ENCODE data around the gene TBC1D4.

TBC1D4 gene

GRCh38 chr13:75391432-75392100 is 90.4 kb downstream of the TBC1D4 start:
- DNase-seq (ENCODE audit: low read depth in 2 of 2), result no peak

- DNase-seq (ENCODE audit: low read depth in 2 of 2), result no peak
Measured at GRCh38 chr13:75390229-75390628, 91.7 kb downstream of the TBC1D4 start.

GRCh38 chr13:75385708-75386083 is 96.3 kb downstream of the TBC1D4 start:
- no peak for DNase-seq (ENCODE audit: low read depth in 2 of 2)

GRCh38 chr13:75384879-75385707 is 96.9 kb downstream of the TBC1D4 start:
- no peak for DNase-seq (ENCODE audit: low read depth in 2 of 2)

- no peak for DNase-seq (ENCODE audit: low read depth in 2 of 2)
Measured at GRCh38 chr13:75383064-75383715, 98.8 kb downstream of the TBC1D4 start.

- no peak for DNase-seq (ENCODE audit: low read depth in 2 of 2)
Measured at GRCh38 chr13:75378301-75378700, 103.7 kb downstream of the TBC1D4 start.

- DNase-seq (ENCODE audit: low read depth in 2 of 2), result no peak
Measured at GRCh38 chr13:75376792-75377402, 105.1 kb downstream of the TBC1D4 start.

- DNase-seq (ENCODE audit: low read depth in 2 of 2), result no peak
Measured at GRCh38 chr13:75375329-75375728, 106.6 kb downstream of the TBC1D4 start.

GRCh38 chr13:75373988-75374387 is 108.0 kb downstream of the TBC1D4 start:
- no peak for DNase-seq (ENCODE audit: low read depth in 2 of 2)

GRCh38 chr13:75372923-75373841 is 108.8 kb downstream of the TBC1D4 start:
- no peak for DNase-seq (ENCODE audit: low read depth in 2 of 2)

GRCh38 chr13:75372517-75372916 is 109.5 kb downstream of the TBC1D4 start:
- DNase-seq (ENCODE audit: low read depth in 2 of 2), result no peak

- no peak for DNase-seq (ENCODE audit: low read depth in 2 of 2)
Measured at GRCh38 chr13:75371203-75371602, 110.8 kb downstream of the TBC1D4 start.

GRCh38 chr13:75370774-75371173 is 111.2 kb downstream of the TBC1D4 start:
- DNase-seq (ENCODE audit: low read depth in 2 of 2), result no peak

- no peak for DNase-seq (ENCODE audit: low read depth in 2 of 2)
Measured at GRCh38 chr13:75369981-75370380, 112.0 kb downstream of the TBC1D4 start.

- DNase-seq (ENCODE audit: low read depth in 2 of 2), result no peak
Measured at GRCh38 chr13:75368167-75368566, 113.8 kb downstream of the TBC1D4 start.

GRCh38 chr13:75366380-75367280 is 115.3 kb downstream of the TBC1D4 start:
- no peak for DNase-seq (ENCODE audit: low read depth in 2 of 2)

GRCh38 chr13:75365724-75366173 is 116.2 kb downstream of the TBC1D4 start:
- peak in 1 of 2 donors; percentile 3 for DNase-seq (ENCODE audit: low read depth in 2 of 2)

- DNase-seq (ENCODE audit: low read depth in 2 of 2), result no peak
Measured at GRCh38 chr13:75364131-75364713, 117.7 kb downstream of the TBC1D4 start.

GRCh38 chr13:75363371-75363770 is 118.6 kb downstream of the TBC1D4 start:
- DNase-seq (ENCODE audit: low read depth in 2 of 2), result no peak

GRCh38 chr13:75362026-75362425 is 119.9 kb downstream of the TBC1D4 start:
- DNase-seq (ENCODE audit: low read depth in 2 of 2), result no peak

Measured in activated CD4-positive, alpha-beta T cell treated with anti-CD3 and anti-CD28 coated beads for 24 hours (primary cell).